Body of pancreas (tissue), 2 donors: ENCODE results near the gene OR2A1. TPM values are rescaled to one million over a fixed set of nuclear protein-coding genes. Genes with fewer than 3 reads are reported as not detected.

Experiments
- total RNA-seq, 2 donors: library from RNA; depleted of rRNA; stranded (reverse); fragments of >200 nt; gene quantifications; one replicate each; pipeline ENCODE4 v1.1.0, GENCODE V29; 2016

OR2A1 gene
- total RNA-seq, 2 donors from 2014 or later: not detected

Other genes starting within 250 kb of the OR2A1 start
- not detected for gene OR2A25, start 242.6 kb upstream of the OR2A1 start, total RNA-seq
- not detected for gene OR2A12, start 226.1 kb upstream of the OR2A1 start, total RNA-seq
- gene OR2A2, start 202.8 kb upstream of the OR2A1 start, total RNA-seq: not detected
- gene OR2A14, start 189.2 kb upstream of the OR2A1 start, total RNA-seq: not detected
- 10 to 100 TPM in 1 of 2 donors, 1 to 10 TPM in 1; 6.5 to 19.1 TPM for gene CTAGE4, start 129.0 kb upstream of the OR2A1 start, total RNA-seq
- gene ARHGEF35, start 116.6 kb upstream of the OR2A1 start, total RNA-seq: 1 to 10 TPM; 5.3 to 5.4 TPM
- gene OR2A42, start 72.8 kb upstream of the OR2A1 start, total RNA-seq: not detected
- 10 to 100 TPM in 1 of 2 donors, 1 to 10 TPM in 1; 4.9 to 14.5 TPM for gene OR2A7, start 47.6 kb upstream of the OR2A1 start, total RNA-seq
- gene CTAGE8, start 43.1 kb upstream of the OR2A1 start, total RNA-seq: 1 to 10 TPM in 1 of 2 donors, not detected in 1; 3.4 TPM
- gene ARHGEF5, start 43.0 kb downstream of the OR2A1 start, total RNA-seq: 10 to 100 TPM; 19.1 to 23.1 TPM
- not detected for gene NOBOX, start 91.3 kb downstream of the OR2A1 start, total RNA-seq